HG03571 (cell line): ENCODE results near the gene ENPP3.
"Not testable (repeated sequence)": the region's sequence is repeated elsewhere in the genome, so short reads cannot be mapped to it uniquely, and the experiment has no call there.

Experiments
- ATAC-seq: cut with Tn5 transposase; IDR thresholded peaks from one replicate; pipeline ENCODE4 v1.9.1; 2021; ENCODE audit not compliant: unreplicated experiment

The ENPP3 gene

DNA sequence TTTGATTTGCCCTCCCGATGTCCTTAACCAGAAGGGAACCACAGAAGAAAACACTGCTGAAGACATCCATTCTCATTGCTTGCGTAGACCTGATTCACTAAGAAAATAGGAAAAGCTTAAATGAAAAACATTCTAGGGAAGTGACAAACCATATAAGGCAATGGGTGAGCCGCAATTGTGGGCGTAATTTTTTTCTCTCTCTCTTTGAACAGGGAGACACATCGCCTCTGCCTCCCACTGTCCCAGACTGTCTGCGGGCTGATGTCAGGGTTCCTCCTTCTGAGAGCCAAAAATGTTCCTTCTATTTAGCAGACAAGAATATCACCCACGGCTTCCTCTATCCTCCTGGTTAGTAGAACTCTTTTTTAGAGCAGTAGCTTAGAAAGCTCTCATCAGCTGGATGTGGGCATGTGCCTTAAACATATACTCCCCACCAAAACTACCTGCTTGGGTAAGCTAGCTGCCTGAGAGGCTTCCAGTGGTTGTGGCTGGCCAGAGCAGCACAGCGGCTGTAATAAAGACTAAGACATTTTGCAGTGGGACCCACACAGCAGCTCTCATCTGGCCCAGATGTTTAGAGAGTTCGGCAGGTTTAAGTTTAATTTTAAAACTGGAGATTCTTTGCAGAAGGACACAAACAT, 96.4 kb downstream of the ENPP3 start:
- no peak for ATAC-seq

DNA sequence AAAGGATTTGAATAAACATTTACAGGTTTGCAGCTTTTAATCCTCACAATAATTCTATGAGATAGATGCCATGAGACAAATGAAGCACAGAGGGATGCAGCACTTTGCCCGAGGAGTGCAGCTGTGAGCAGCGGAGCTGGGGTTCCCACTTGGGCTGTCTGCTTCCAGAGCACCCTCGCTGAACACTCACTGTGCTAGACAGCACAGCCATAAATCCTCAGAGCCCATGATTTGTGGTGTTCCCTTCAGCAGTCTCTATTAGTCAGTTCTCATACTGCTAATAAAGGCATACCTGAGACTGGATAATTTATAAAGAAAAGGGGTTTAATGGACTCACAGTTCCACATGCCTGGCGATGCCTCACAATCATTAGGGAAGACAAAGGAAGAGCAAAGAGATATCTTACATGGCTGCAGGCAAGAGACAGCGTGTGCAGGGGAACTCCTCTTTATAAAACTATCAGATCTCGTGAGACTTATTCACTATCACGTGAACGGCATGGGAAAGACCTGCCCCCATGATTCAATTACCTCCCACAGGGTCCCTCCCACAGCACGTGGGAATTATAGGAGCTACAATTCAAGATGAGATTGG, 99.0 kb downstream of the ENPP3 start:
- no peak for ATAC-seq

DNA sequence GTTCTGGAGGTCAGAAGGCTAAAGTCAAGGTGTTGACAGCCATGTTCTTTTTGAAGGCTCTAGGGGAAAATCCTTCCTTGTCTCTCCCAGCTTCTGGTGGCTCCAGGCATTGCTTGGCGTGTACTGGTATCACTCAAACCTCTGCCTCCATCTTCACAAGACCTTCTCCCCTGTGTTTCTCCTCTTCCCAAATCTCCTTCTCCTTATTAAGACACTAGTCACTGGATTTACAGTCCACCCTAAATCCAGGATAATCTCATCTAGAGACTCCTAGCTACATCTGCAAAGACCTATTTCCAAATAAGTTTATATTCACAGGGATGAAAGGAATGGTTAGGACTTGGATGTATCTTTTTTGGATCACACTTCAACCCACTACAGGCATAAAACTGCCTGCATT, 99.7 kb downstream of the ENPP3 start:
- ATAC-seq = no peak

DNA sequence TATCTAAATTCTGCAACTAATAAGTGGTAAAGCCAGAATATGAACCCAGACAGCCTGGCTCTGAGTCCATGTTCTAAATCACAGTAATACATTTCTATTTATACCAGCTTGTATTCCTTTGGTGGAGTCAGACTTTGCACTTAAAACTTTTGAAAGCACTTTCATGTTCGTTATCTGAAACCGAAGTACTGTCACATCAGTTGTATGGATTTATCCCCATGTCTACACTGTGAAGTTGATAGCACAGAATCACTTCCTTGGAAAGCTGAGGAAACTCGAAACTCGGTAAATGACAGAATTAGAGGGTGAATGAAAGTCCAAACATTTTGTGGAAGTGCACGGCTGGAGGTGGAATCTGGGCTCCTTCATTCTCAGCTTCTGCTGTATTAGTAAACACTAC, 102.0 kb downstream of the ENPP3 start:
- ATAC-seq = no peak

DNA sequence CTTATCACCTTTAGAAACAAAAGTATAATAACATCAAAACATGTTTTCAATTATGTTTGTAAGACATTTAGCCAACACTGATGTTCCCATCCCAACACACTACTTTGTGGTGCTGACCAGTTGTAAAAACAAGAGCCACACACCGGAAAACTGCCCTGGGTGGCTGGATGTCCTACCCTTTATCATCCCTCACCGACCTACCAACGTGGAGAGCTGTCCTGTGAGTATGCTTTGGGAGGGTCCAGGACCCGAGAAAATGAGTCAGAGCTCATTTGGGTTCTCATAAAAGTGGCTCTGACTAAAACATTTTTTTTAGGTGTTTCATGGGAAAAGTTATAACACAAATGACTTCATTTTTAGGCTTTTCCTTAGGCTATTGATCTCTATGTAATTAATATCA, 103.1 kb downstream of the ENPP3 start:
- no peak for ATAC-seq

DNA sequence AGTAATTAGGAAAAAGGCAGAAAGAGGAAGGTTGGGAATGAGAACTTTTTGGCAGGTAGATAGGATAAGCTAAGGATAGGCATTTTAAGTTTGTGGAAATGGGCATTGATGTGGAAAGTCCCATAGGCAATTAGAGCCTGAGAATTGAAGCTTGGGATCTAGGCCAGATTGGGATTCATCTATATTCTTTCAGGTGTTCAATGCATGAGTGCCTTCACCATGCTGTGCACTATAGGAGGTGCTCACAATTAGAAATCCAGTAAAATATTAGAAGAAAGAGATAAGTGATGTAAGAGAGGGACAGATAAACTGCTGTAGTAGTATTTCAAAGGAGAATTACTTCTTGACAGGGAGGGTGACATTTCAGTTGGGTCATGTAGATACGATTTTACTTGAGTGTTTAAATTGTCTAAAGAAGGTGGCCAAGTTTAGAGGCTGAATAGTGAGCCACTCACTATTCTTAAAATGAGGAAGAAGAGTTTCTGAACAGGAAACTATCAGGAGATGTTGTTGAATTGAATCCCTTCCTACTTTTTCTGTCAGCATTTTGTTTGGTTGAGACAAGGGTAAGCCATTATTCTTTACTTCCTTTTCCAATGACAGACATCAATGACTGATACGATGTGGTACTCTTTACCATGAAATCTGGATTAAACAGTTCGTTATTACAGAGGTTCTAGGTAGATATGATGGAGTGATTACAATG, 104.7 kb downstream of the ENPP3 start:
- no peak for ATAC-seq

DNA sequence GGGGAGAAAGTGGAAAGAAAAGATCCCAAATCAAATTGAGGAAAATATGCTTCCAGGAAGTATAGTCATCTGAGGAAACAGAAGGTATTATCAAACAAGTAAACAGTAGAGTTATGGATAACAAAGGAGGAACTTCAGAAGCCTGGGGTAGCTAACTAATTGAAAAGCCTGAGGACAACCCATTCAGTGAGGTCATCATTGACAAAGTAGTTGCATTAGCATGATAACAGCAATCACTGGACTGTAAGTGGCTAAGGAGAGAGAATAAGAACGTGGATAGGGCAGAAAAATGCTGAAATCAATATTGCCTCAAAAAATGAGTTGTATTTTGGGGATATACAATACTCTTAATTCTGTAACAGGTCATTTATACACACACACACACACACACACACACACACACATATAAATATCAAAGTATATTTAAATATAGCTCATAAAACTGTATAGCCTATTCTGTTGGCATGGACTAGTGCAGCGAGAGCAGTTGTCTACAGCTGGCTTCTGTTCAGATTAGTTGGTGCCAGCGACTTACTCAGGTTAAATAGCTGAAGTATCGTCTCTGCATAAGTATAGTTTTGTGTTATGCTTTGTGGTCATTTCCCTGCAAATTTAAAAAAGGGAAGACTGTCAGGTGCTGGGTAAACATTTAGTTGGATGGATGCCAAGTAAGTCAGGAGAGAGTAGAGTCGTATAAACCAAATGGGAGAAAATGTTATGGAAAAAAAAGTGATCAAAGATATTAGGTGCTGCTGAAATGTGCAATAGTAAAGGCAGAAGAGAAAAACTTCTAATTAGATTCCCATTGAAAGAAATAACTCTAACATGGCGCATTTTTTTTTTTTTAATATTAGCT, 107.6 kb downstream of the ENPP3 start:
- ATAC-seq = no peak

DNA sequence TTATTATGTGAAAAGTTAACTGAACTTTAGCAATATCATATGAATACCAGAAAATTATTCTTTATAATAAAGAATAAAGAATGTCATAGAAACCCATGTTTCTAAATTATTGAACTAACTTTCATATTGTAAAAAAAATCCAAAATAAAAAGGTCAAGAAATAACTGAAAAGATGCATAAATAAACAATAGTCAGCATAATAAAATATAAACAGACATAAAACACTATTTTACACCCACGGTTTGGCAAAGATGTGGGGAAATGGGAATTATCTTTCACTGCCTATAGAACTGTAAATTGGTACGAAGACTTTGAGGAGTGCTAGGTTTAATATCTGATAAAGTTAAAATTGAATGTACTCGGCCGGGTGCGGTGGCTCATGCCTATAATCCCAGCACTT, 108.4 kb downstream of the ENPP3 start:
- no peak for ATAC-seq

DNA sequence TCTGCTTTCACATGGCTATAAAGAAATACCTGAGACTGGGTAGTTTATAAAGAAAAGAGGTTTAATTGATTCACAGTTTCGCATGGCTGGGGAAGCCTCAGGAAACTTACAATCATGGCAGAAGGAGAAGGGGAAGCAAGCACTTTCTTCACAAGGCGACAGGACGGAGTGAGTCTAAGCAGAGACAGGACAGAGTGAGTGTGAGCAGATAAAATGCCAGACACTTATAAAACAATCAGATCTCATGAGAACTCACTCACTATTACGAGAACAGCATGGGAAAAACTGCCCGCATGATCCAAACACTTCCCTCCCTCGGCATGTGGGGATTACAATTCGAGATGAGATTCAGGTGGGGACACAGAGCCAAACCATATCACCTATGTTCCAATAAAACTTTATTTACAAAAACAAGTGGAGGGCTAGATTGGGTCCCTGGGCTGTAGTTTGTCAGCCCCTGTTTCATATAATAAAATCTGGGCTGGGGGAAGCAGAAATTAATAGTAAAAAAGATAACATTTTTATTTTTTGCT, 110.8 kb downstream of the ENPP3 start:
- ATAC-seq = no peak

DNA sequence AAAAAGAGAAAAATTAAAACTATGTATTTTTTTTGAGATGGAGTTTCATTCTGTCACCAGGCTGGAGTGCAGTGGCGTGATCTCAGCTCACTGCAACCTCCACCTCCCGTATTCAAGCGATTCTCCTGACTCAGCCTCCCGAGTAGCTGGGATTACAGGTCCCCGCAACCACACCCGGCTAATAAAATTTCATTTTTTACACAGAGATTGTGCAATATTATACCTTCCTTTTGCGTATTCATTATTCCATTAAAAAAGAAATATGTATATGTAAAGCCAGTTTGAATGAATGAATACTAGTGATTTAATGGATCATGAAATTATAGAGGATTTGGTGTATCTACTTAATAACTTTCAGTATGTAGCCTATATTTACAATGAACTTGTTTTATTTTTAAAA, 111.9 kb downstream of the ENPP3 start:
- ATAC-seq = no peak

DNA sequence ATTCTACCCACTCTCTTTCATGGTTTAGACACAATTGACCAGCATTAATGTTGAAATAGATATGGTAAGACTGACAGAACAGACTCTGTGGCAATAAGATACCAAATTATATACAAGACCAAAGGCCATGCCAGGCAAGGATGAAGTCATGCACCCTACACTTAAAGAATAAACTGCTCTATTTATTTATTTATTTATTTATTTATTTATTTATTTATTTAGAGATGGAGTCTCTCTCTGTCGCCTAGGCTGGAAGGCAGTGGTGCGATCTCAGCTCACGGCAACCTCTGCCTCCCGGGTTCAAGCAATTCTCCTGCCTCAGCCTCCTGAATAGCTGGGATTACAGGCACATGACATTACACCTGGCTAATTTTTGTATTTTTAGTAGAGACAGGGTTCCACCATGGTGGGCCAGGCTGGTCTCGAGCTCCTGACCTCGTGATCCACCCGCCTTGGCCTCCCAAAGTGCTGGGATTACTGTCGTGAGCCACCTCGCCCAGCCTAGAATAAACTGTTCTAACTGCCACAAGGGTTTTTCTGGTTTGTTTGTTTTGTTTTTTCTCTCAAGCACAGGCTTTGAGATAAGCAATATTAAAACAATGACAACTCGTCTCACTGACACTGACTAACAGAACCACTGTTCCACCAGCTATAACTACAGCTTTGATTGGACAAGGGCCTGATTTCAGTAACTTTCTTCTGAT, 114.1 kb downstream of the ENPP3 start:
- not testable (repeated sequence) for ATAC-seq

DNA sequence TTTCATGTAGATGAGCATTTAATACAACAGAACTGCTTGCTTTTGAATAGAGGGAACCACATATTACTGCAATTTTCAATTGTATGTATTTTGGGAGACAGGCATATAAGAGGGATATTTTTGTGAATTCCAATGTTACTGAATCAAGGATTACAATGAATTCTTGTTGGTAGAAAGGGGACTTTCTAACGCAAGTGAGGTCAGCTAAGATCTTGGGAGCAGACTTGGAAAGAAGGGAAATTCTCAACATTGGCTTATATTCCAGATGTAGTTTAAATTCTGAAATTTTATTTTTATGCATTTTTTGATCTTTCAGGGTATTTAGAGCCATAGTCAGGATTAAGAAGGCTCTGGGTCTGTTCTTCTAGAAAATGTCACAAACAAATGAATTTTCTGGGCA, 117.0 kb downstream of the ENPP3 start:
- no peak for ATAC-seq

DNA sequence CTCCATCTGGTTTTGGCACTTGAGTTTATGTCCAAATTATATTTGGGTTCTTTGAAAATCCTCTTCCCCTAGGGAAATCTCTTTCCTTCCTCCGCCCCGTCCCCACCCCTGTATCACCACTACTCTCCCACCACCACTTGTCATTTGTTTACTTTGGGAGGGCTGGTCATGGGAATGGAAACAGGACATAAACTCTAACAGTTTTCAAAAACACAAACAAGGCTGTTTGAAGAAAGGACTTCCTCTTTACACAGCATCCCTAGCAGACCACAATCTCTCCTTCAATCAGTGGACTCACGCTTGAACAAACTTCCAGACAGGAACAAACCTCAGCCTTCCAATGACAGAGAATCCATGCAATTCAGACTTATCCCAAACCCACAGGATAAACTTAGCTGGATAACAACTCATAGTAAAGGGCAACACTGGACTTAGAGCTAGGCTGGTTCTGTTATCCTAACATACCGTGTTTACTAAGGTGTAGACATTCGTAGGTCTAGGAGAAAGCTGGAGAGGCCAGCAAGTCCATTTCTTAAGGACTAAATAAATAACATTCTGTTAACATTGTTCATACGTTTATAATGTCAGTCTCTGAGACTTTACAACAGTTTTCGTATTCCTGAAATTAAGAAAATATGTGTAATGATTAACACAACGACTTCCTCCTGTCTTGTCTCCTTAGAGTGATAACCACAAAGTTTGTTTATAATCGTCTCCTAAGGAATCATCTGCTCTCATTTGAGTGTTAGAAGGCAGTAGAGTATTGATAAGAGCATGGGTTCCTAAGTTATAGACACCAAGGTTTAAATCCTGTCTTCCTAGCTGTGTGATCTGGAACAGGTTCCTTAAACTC, 117.8 kb downstream of the ENPP3 start:
- ATAC-seq = no peak

DNA sequence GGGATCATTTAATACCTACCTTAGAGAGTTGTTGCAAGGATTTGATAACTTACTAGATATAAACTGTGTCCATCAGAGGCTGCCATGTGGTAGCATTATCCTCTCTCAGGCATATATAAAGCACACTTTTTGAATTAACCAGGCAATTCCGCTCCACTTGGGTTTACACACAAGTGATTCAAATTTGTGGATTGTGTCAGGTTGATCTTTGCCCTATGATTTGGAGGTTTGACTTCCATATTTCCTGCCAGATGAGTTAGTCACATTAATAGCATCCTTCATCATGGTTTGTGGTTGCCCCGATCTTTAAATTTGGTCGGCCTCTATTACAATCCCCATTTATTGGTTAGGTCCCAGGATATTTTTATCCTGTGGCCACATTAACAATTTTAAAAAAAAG, 118.5 kb downstream of the ENPP3 start:
- no peak for ATAC-seq

DNA sequence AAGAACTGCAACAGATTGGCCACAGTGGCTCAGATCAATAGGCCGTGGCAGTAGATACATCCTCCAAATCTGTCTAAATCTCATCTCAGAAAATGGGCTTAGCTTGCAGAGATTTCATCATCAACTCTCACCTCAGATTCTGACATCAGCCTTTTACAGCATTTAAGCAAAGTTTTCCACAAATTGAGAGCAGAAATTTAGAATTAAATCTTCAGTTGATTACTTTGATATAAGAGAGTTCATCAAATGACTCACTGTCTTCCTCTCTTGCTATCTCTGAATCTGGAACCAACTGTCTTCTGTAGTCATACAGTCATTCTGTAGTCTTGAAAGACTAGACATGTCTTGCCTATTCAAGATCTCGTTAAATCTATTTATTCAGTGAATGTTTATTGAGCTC, 118.9 kb downstream of the ENPP3 start:
- no peak for ATAC-seq

DNA sequence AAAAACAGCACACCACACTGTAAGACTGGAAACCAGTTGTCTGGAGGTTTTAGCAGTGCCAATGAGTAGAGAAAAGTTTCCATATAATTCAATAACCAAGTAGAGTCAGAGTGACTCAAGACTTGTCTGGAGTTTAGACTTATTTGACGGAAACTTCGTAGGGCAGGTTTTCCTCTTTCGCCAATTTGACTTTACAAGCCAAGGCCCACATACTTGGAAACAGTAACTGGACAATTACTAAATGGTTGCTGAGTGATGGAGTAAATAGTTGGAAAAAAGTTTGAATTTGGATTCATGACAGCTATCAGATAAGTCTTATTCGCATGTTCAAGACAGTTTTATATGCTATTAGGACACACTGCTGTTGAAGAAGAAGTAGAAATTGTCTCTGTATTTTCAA, 121.8 kb downstream of the ENPP3 start:
- no peak for ATAC-seq

DNA sequence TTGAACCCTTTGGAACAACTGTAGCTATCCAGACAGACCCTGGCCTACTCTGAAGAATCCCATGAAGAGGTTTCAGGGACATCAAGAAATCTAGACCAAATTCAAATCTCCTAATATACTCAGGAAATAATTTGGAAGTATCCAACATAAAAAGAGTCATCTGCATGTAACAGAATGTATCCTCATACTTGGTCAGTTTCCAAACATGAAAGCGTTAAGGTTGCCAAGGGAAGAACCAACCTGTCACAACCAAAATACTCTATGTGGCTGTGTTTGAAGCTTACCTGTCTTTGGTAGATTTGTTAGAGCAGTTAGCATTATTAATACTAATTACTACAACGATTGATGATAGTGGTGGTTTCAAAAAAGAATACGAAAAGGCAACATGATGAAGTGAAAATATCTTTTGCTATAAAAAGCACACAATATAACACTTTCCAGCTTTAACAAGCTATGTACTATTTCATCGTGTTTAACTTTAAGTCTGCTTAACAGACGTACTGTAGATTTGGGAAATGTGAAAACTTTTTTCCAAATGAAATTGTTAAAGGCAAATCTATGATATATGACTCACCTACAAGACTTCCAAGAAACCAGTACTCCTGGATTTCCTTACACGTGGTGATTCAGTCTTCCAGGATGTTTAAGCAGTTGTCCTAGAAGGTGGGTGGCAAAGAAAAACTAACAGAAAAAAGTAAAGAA, 124.1 kb downstream of the ENPP3 start:
- ATAC-seq = no peak

DNA sequence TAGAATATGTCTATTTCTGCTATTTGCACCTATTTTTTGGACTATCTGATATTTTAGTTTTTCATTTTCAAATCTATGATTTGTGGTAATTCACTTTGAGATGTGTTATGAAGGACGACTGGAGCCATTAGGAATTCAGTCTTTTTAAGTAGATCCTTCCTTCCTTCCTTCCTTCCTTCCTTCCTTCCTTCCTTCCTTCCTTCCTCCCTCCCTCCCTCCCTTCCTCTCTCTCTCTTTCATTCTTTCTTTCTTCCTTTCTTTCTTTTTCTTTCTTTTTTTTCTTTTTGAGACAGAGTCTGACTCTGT, 124.6 kb downstream of the ENPP3 start:
- no peak for ATAC-seq

DNA sequence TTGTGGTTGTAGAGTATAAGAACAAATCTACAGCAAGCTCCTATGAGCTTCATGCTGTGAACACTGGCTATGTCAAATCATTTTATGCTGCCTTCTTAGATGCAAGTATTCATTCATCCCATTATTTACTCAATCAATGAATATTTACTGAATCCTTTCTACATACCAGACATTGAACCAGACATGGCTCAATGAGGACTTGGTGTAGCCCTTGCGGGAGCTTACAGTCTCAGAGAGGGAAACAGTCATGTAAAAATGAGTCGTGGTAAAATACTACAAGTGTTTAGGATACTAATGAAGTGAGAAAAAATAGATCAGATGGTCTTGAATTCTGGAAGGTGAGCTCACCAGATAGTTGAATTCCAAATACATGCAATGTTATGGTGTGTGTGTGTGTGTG, 125.9 kb downstream of the ENPP3 start:
- ATAC-seq = no peak
